Fibroblast of villous mesenchyme (primary cell): Measurements from ENCODE around the gene UBR1. TPM values are rescaled to one million over a fixed set of nuclear protein-coding genes. Genes with fewer than 3 reads are reported as not detected.

Experiments used
- DNase-seq: peaks from one replicate; pipeline ENCODE4 v3.0.0-alpha.2; 2010; ENCODE audit warnings: low read depth
- H3K4me3 ChIP-seq: 2 replicates; pipeline ENCODE4 v1.5.1; 2011; ENCODE audit warnings: low read depth, mild to moderate bottlenecking, low read length
- CTCF ChIP-seq: IDR thresholded peaks from 2 replicates; pipeline ENCODE4 v1.5.1; 2012; ENCODE audit warnings: low read depth, mild to moderate bottlenecking, low read length; ENCODE audit not compliant: insufficient read depth
- total RNA-seq: library from RNA; depleted of rRNA; stranded (reverse); fragments of >200 nt; gene quantifications from 2 replicates; pipeline ENCODE4 v1.2.3, GENCODE V29; 2012

Gene UBR1
- total RNA-seq, 1 donor, result 76.0 TPM

GRCh38 chr15:43091859-43092258 lies 14.0 kb downstream of the UBR1 start:
- TF ChIP-seq CTCF, result no peak
- no peak overlapping the region for H3K4me3 ChIP-seq
- DNase-seq, result no peak

GRCh38 chr15:43086551-43086950 lies 19.3 kb downstream of the UBR1 start:
- TF ChIP-seq CTCF, result no peak
- no peak overlapping the region for H3K4me3 ChIP-seq
- peak; percentile 59 for DNase-seq

GRCh38 chr15:43085921-43086320 lies 19.9 kb downstream of the UBR1 start:
- no peak overlapping the region for H3K4me3 ChIP-seq
- TF ChIP-seq CTCF, result no peak
- no peak for DNase-seq

GRCh38 chr15:43082509-43082908 lies 23.3 kb downstream of the UBR1 start:
- no peak for TF ChIP-seq CTCF
- no peak for DNase-seq

GRCh38 chr15:43081283-43081682 lies 24.6 kb downstream of the UBR1 start:
- H3K4me3 ChIP-seq, result no peak overlapping the region
- no peak for DNase-seq
- no peak for TF ChIP-seq CTCF

More at GRCh38 chr15:43082509-43082908, 23.3 kb downstream of the UBR1 start:
- H3K4me3 ChIP-seq, result no peak overlapping the region

- H3K4me3 ChIP-seq, result no peak overlapping the region
- no peak for DNase-seq
- no peak for TF ChIP-seq CTCF
Measured at GRCh38 chr15:43071451-43071850, 34.4 kb downstream of the UBR1 start.

- no peak for DNase-seq
- H3K4me3 ChIP-seq, result no peak overlapping the region
- TF ChIP-seq CTCF, result no peak
Measured at GRCh38 chr15:43070893-43071292, 34.9 kb downstream of the UBR1 start.
